Measurements from ENCODE around the gene ALPK1. TPM values are rescaled to one million over a fixed set of nuclear protein-coding genes. Genes with fewer than 3 reads are reported as not detected.
A peak's percentile ranks its signal among the peaks of the same experiment; 100 is the strongest.

ALPK1 gene
- total RNA-seq, 4 donors from 2014 or later, result 6.9 to 42.2 (median 22.9) TPM

DNA sequence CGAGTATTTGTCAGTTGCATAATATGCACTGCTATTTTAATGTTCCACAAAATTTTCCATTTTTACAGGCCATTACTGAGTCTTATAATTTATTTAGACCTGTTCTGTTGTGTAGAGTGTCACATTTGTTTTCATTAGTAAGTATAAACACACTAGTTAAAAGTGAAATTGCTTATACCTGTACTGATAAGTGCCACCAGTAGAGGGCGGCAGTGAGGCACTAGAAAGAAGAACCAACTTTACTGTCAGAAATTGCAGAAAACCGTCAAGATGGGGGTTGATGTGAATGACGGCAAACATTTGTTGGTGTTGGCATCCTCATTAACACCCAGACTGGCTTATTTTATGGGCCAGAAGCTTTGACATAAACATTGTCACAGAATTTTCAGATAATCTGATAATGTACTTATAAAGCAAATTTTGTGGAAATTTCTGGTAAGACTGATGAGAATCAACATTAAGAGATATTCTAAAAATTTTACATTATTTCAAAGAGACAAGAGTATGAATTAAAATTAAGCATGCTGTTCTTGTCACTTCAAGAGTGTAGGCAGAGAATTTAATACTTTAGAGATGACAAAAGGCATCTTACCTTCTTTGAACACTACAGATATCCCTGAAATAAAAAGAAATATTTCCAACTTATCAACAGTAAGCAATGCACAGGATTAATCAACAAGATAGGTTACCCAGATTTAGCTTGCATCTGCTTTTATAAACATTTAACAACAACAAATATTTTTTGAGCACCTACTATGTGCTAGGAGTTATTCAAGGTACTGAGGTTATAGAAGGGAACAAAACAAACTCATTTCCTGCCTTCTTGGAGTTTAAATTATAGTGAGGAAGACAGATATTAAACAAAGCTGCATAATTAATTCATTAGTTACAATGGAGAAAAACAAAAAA, 24.9 kb downstream of the ALPK1 start:
- peak in 1 of 2 donors; percentile 51 for DNase-seq
- Histone ChIP-seq H3K9me3 (no peaks in the 10 kb centered on the region), H3K36me3 (no peaks in the 10 kb centered on the region), H3K4me1 (no peaks in the 10 kb centered on the region), H3K27ac (no peak overlapping the region), H3K4me3 (no peak overlapping the region), H3K27me3 (no peaks in the 10 kb centered on the region)
- intact Hi-C loops (cut with DNase I; ENCODE audit: low total_unique reads), result no loop called here
- TF ChIP-seq POLR2A (IDR thresholded peaks at IDR 0.05), result no peak
- TF ChIP-seq, protein P1, sequence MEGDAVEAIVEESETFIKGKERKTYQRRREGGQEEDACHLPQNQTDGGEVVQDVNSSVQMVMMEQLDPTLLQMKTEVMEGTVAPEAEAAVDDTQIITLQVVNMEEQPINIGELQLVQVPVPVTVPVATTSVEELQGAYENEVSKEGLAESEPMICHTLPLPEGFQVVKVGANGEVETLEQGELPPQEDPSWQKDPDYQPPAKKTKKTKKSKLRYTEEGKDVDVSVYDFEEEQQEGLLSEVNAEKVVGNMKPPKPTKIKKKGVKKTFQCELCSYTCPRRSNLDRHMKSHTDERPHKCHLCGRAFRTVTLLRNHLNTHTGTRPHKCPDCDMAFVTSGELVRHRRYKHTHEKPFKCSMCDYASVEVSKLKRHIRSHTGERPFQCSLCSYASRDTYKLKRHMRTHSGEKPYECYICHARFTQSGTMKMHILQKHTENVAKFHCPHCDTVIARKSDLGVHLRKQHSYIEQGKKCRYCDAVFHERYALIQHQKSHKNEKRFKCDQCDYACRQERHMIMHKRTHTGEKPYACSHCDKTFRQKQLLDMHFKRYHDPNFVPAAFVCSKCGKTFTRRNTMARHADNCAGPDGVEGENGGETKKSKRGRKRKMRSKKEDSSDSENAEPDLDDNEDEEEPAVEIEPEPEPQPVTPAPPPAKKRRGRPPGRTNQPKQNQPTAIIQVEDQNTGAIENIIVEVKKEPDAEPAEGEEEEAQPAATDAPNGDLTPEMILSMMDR (IDR thresholded peaks at IDR 0.05), result peak; percentile 41 to 64 (median 47)

GRCh38 chr4:112322866-112323265, 25.7 kb downstream of the ALPK1 start:
- Histone ChIP-seq H3K27ac (no peak overlapping the region), H3K4me3 (no peak overlapping the region), H3K27me3 (no peaks in the 10 kb centered on the region), H3K9me3 (no peaks in the 10 kb centered on the region), H3K4me1 (no peaks in the 10 kb centered on the region), H3K36me3 (no peaks in the 10 kb centered on the region)
- TF ChIP-seq, protein P1 (IDR thresholded peaks at IDR 0.05), result no peak
- no peak for TF ChIP-seq POLR2A (IDR thresholded peaks at IDR 0.05)
- intact Hi-C loops (cut with DNase I; ENCODE audit: low total_unique reads), result no loop called here
- DNase-seq, result no peak

- Histone ChIP-seq H3K9me3 (no peaks in the 10 kb centered on the region), H3K4me3 (no peak overlapping the region), H3K4me1 (no peaks in the 10 kb centered on the region), H3K27ac (no peak overlapping the region), H3K36me3 (no peaks in the 10 kb centered on the region), H3K27me3 (no peaks in the 10 kb centered on the region)
- DNase-seq, result no peak
- intact Hi-C loops (cut with DNase I; ENCODE audit: low total_unique reads), result no loop called here
- no peak for TF ChIP-seq POLR2A (IDR thresholded peaks at IDR 0.05)
- TF ChIP-seq, protein P1 (IDR thresholded peaks at IDR 0.05), result no peak
These were observed 28.4 kb downstream of the ALPK1 start for GRCh38 chr4:112325530-112325929.

- Histone ChIP-seq H3K27ac (no peak overlapping the region), H3K4me1 (no peaks in the 10 kb centered on the region), H3K27me3 (no peaks in the 10 kb centered on the region), H3K9me3 (no peaks in the 10 kb centered on the region), H3K4me3 (no peak overlapping the region), H3K36me3 (no peaks in the 10 kb centered on the region)
- intact Hi-C loops (cut with DNase I; ENCODE audit: low total_unique reads), result no loop called here
- no peak for DNase-seq
- TF ChIP-seq POLR2A (IDR thresholded peaks at IDR 0.05), result no peak
- TF ChIP-seq, protein P1 (IDR thresholded peaks at IDR 0.05), result peak in 3 of 4 experiments; percentile 8 to 20 (median 12)
These were observed 31.0 kb downstream of the ALPK1 start for GRCh38 chr4:112327965-112328733.

DNA sequence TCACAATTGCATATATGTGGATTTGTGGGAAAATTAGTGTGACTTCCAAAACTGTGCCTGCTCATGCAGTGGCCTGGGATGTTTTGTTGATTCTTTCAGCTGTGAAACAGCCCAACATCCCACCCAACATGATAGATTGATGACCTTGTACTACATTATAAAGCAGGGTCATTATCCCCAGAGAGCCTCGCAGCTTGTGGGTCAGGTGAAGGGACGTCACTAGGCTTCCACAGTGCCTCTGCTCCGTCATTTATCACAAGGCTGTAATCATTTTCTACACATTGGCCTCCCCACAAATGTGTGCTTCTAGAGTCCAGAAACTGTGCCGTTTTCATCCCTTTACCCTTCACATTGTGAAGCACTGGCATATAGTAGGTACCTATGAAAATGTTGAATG, 31.6 kb downstream of the ALPK1 start:
- intact Hi-C loops (cut with DNase I; ENCODE audit: low total_unique reads), result no loop called here
- Histone ChIP-seq H3K27me3 (no peaks in the 10 kb centered on the region), H3K36me3 (no peaks in the 10 kb centered on the region), H3K4me3 (no peak overlapping the region), H3K27ac (no peak overlapping the region), H3K9me3 (no peaks in the 10 kb centered on the region), H3K4me1 (no peaks in the 10 kb centered on the region)
- no peak for DNase-seq
- TF ChIP-seq, protein P1 (IDR thresholded peaks at IDR 0.05), result no peak
- no peak for TF ChIP-seq POLR2A (IDR thresholded peaks at IDR 0.05)

Measured in uterus (tissue), 4 donors.